ENCODE results near the gene XKR7. TPM values are rescaled to one million over a fixed set of nuclear protein-coding genes. Genes with fewer than 3 reads are reported as not detected.
"Not testable (repeated sequence)": the region's sequence is repeated elsewhere in the genome, so short reads cannot be mapped to it uniquely, and the experiment has no call there.

Gene XKR7
- total RNA-seq, 2 experiments from 2014 or later = not detected

DNA sequence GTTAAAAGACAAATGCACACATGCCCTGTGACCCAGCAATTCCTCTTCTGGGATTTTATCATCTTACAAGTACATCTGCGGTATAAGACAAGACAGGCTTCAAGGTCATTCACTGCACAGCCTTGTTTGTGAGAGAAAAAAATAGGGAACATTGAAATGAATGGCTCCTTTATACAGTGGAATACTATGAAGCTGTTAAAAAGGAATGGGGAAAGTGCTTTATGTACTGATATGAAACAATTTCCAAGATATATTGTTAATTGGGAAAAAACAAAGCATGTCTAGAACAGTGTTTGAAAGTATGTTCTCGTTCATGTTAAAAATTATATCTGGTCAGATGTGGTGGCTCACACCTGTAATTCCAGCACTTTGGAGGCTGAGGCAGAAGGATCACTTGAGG, 41.5 kb upstream of the XKR7 start:
- ChIA-PET CTCF (interaction anchor here (1.2 kb wide), 1 partner anchor 48 kb away, joined by 3 read pairs; no protein-coding TSS in a partner anchor), POLR2A (no interaction called here)
- H3K4me1 Mint-ChIP-seq (ENCODE audit: low read depth) = peaks cover 13% of the 10 kb centered on the region
- no peaks in the 10 kb centered on the region for H3K36me3 Mint-ChIP-seq (ENCODE audit: low read depth)
- DNase-seq = no peak
- H3K9me3 Mint-ChIP-seq = no peaks in the 10 kb centered on the region
- TF ChIP-seq, protein P1, sequence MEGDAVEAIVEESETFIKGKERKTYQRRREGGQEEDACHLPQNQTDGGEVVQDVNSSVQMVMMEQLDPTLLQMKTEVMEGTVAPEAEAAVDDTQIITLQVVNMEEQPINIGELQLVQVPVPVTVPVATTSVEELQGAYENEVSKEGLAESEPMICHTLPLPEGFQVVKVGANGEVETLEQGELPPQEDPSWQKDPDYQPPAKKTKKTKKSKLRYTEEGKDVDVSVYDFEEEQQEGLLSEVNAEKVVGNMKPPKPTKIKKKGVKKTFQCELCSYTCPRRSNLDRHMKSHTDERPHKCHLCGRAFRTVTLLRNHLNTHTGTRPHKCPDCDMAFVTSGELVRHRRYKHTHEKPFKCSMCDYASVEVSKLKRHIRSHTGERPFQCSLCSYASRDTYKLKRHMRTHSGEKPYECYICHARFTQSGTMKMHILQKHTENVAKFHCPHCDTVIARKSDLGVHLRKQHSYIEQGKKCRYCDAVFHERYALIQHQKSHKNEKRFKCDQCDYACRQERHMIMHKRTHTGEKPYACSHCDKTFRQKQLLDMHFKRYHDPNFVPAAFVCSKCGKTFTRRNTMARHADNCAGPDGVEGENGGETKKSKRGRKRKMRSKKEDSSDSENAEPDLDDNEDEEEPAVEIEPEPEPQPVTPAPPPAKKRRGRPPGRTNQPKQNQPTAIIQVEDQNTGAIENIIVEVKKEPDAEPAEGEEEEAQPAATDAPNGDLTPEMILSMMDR (IDR thresholded peaks at IDR 0.05) = no peak
- H3K4me3 Mint-ChIP-seq = no peak overlapping the region
- H3K27me3 Mint-ChIP-seq = peaks cover 22% of the 10 kb centered on the region
- intact Hi-C loops (cut with micrococcal nuclease) = no loop called here
- ATAC-seq = no peak
- no peak overlapping the region for H3K27ac Mint-ChIP-seq

DNA sequence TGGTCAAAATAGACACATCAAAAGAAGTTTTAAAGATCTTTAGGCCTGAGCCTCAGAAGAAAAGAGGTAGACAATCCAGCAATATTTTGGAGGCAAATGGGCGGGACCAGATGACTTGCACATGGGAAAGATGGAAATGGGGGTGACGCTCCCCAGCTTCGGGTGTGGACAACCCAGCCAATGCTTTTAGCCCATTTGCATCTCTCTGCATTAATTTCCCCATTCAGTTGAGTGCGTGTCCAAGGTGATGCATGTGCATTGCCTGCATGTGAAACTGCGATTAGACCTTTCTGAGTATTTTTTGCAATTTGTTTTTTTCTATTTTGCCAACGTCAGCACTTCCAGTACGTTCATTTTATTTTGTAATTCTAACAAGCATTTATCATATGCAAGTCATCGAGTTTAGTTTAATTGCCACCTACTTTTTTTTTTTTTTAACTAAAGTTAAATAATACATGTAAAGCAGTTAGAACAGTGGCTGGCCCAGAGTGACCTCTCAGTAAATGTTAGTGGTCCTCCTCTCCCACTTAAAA, 40.3 kb upstream of the XKR7 start:
- H3K27me3 Mint-ChIP-seq = peaks cover 22% of the 10 kb centered on the region
- no peaks in the 10 kb centered on the region for H3K36me3 Mint-ChIP-seq (ENCODE audit: low read depth)
- TF ChIP-seq, protein P1 (IDR thresholded peaks at IDR 0.05) = no peak
- intact Hi-C loops (cut with micrococcal nuclease) = no loop called here
- no peaks in the 10 kb centered on the region for H3K9me3 Mint-ChIP-seq
- peaks cover 13% of the 10 kb centered on the region for H3K4me1 Mint-ChIP-seq (ENCODE audit: low read depth)
- ATAC-seq = no peak
- H3K4me3 Mint-ChIP-seq = no peak overlapping the region
- CTCF ChIA-PET = interaction anchor here (1.2 kb wide), 1 partner anchor 49 kb away, joined by 3 read pairs; no protein-coding TSS in a partner anchor
- no peak overlapping the region for H3K27ac Mint-ChIP-seq
- DNase-seq = no peak
- POLR2A ChIA-PET = no interaction called here

DNA sequence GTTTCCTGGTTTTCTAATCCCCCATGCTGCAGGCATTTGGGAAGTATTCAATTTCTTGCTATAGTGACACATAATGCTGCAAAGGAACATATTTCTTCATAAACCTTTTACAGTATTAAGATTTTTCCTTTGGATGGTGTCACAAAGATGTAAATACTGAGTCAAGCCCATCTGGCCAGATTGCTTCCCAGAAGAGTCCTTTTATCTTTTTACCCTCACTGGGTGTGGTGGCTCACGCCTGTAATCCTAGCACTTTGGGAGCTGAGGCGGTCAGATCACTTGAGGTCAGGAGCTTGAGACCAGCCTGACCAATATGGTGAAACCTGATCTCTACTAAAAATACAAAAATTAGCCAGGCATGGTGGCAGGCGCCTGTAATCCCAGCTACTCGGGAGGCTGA, 38.3 kb upstream of the XKR7 start:
- H3K36me3 Mint-ChIP-seq (ENCODE audit: low read depth); H3K4me3 Mint-ChIP-seq; ATAC-seq; intact Hi-C loops (cut with micrococcal nuclease); DNase-seq; POLR2A ChIA-PET; CTCF ChIA-PET; H3K9me3 Mint-ChIP-seq; H3K27ac Mint-ChIP-seq; H3K4me1 Mint-ChIP-seq (ENCODE audit: low read depth): not testable (repeated sequence)
- peaks cover 16% of the 10 kb centered on the region for H3K27me3 Mint-ChIP-seq

DNA sequence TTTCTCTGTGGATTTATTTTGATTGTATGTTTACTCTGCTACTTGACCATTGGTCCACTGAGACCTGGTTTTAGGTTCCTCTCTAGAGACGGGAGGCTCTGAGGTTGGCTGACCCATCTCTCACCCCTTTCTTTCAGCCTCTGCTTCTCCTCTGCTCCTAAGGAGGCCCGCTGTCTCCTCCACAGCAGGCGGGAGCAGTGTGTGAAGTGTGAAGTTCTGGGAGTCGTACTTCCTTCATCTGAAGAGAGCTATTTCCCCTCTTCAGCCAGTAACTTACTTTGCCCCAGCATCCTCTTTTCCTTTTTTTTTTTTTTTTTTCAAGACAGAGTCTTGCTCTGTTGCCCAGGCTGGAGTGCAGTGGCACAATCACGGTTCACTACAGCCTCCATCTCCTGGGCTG, 37.2 kb upstream of the XKR7 start:
- no peak for DNase-seq
- H3K27me3 Mint-ChIP-seq = peaks cover 12% of the 10 kb centered on the region
- no peak overlapping the region for H3K4me3 Mint-ChIP-seq
- POLR2A ChIA-PET = no interaction called here
- intact Hi-C loops (cut with micrococcal nuclease) = no loop called here
- H3K4me1 Mint-ChIP-seq (ENCODE audit: low read depth) = no peaks in the 10 kb centered on the region
- H3K36me3 Mint-ChIP-seq (ENCODE audit: low read depth) = no peaks in the 10 kb centered on the region
- no peaks in the 10 kb centered on the region for H3K9me3 Mint-ChIP-seq
- no peak overlapping the region for H3K27ac Mint-ChIP-seq
- TF ChIP-seq, protein P1 (IDR thresholded peaks at IDR 0.05) = no peak
- no peak for ATAC-seq
- CTCF ChIA-PET = interaction anchor here (0.9 kb wide), 1 partner anchor 21 kb away, joined by 3 read pairs; the partner anchor contains the start of gene PDRG1

DNA sequence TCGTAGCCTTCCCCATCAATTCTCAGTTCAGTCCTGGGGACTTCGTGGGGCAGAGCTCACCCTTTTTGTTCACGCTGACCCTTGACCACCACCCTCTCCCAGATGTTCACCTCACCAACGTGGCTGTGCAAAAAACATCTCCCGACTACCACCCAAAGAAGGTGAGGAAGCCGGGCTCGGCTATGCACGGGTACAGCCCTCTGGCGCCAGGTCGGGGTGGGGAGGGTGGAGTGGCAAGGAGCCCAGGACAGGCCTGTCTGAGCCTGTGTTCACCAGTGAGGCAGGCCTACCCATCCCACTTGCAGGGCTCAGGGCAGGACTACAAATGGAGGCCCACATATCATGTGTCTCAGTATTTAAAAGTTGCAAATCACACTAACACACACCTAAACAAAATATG, 34.3 kb upstream of the XKR7 start:
- Mint-ChIP-seq H3K36me3 (ENCODE audit: low read depth) (no peaks in the 10 kb centered on the region), H3K4me1 (ENCODE audit: low read depth) (no peaks in the 10 kb centered on the region), H3K27ac (no peak overlapping the region), H3K4me3 (no peak overlapping the region), H3K9me3 (no peaks in the 10 kb centered on the region), H3K27me3 (peaks cover 8% of the 10 kb centered on the region)
- TF ChIP-seq, protein P1 (IDR thresholded peaks at IDR 0.05) = no peak
- intact Hi-C loops (cut with micrococcal nuclease) = no loop called here
- CTCF ChIA-PET = no interaction called here
- ATAC-seq = no peak
- POLR2A ChIA-PET = no interaction called here
- DNase-seq = no peak
